GM18511 (cell line): ENCODE results near the gene PDE2A.

Experiments used
- ATAC-seq: cut with Tn5 transposase; IDR thresholded peaks from one replicate; pipeline ENCODE4 v1.9.1; 2021; ENCODE audit warnings: mild to moderate bottlenecking, moderate library complexity; ENCODE audit not compliant: unreplicated experiment

Gene PDE2A

GRCh38 chr11:72705442-72706365 is 31.5 kb upstream of the PDE2A start:
- ATAC-seq, result no peak

DNA sequence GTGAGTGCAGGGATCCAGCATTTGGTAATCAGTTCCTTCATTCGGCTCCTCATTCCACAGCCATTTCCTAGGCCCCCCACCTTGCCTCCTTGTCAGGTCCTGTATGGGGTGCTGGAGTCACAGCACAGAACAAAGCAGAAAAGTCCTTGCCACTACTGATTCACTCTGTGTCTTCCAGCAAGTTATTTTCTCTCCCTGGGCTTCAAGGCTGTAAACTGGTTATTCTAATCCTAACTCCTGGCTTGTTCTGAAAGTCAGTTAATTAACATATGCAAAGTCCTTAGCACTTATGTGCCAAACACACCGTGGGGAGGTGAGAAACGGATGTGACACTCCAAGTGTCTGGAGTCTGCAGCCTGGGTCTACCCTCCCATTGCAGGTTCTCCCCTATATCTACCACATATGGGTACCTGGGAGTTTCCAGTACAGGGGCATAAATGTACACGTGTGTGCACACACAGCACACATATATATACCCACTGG is 30.6 kb upstream of the PDE2A start:
- no peak for ATAC-seq

DNA sequence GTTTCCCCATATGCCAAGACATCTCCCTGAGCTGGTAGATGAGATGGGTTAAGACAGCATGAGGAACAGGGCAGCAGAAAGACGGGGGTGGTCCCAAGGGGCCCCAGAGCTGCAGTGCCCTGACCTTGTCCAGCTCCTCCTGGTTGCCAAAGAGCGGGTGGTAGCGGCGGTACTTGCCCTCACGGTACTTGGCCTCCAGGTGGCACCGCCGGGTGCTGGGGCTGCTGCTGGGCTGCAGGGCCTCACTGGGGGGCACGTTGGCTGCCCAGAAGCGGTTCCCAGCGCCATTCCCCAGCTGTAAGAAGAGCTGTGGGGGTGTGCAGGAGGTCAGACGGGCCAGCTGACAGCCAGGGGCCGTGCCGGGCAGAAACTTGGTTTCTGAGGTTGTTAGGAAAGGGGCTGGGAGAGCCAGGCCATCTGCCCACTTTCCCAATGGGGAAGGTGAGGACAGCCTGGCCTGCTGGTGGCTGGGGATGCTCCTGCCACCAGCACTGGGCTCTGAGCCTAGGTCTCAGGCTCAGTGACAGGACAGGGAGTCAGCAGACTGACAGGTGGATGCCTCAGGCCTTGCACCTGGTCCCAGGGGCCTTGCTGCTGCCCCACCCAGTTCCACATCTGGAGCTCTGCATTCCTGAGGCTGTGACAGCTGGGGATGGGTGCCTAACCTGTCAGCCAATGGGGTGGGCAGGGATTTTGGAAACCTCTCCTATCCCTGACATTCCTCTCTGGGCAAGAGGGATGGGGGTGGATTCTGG is 30.0 kb upstream of the PDE2A start:
- no peak for ATAC-seq

GRCh38 chr11:72703267-72704008 is 29.2 kb upstream of the PDE2A start:
- no peak for ATAC-seq

DNA sequence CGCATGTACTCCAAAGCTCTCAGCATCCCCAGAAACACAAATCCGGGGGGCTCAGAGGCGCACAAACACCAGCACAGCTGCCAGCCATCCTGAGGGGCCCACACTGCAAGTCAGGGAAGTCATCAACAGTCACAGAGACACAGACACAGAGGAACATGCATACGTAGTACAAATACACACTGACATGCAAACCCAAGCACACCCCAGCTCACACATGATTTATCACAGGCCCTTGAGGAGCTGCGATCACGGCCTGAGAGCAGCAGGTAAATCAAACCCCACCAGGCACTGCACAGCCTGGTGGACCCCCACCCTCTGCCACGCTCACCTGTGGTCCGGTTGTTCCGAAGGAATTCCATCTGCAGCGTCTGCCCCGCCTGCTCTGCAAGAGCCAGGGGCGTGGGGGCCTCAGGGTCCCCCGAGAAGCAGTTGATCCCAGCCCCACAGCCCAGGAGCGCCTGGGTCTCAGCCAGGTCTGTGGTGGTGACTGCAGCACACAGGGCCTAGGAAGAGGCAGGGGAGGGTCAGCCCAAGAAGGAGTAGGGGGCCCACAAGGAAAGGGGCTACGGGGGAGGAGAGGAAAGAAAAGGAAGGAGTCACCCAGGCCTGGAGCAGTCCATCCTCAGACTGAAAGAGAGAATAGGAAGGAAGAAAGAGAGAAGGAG is 28.5 kb upstream of the PDE2A start:
- no peak for ATAC-seq

- no peak for ATAC-seq
These were observed 27.9 kb upstream of the PDE2A start for GRCh38 chr11:72702096-72702495.

GRCh38 chr11:72701466-72701865 is 27.2 kb upstream of the PDE2A start:
- ATAC-seq, result no peak

- no peak for ATAC-seq
These were observed 25.9 kb upstream of the PDE2A start for GRCh38 chr11:72700146-72700545.

- no peak for ATAC-seq
These were observed 23.6 kb upstream of the PDE2A start for GRCh38 chr11:72697814-72698213.

DNA sequence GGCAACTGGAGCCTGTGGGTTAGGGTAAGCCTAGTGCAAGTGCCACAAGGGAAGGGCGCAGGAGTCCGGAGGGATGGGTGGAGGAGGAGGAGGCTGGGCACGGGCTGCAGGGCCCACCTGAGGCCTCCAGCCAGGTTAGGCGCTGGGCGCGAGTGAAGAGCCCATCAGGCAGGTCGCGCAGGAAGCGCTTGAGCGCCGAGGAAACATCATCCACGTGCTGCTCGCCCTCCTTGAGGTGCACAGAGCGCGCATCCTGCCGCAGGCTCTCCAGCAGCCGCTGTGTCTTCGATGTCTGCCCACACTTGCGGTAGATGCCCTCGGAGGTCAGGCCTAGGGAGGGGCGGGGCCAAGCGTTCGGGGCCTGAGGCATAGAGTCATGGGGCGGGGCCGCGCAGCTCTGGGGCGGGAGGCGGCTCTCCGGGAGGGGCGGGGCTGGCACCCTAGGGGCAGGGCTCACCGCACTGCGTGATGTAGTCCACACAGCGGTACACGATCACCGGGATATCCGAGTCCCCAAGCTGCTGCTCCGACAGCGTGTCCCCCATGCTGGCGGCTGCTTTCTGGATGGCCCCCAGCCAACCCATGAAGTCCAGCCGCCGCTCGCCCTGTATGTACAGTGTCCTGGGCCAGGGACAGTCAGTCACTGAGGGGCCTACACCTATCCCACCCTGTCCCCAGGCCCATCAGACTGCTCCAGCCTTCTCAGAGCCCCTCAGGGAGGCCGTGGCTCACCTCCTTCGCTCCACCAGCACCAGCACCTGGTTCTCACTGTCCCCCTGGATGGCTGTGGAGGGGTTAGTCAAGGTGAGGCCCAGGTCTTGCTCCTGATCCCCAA is 22.9 kb upstream of the PDE2A start:
- no peak for ATAC-seq

GRCh38 chr11:72695354-72695753 is 21.1 kb upstream of the PDE2A start:
- no peak for ATAC-seq

DNA sequence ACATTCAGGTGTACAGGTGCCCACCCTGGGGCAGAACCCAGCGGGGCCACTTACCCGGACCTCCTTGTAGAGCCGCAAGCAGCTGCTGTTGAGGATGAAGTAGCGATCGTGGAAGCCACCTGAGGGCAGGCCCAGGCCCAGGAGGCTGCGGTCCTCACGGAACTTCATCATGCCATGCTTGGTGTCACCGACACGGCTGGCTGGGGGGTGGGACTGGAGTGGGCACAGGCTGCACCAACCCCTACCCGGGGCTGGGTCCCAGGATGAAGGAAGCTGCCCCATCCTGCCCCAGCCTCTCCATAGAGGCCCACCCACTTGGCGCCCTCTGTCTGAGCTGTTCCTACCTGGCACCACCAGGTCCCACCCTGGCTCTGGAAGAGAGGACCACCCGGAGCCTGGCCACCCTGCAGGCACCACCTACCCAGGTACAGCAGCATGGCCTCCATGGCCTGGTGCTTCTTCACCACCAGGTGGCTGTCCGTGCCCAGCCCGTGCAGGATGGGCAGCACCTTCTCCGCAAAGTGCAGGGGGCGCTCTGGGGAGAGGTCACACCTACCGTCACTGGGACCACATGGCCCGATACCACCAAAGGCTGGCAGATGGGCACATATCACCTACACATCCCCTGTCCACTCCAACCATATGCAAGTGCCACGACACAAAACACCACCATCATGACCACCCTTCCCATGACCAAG is 19.2 kb upstream of the PDE2A start:
- ATAC-seq, result no peak

DNA sequence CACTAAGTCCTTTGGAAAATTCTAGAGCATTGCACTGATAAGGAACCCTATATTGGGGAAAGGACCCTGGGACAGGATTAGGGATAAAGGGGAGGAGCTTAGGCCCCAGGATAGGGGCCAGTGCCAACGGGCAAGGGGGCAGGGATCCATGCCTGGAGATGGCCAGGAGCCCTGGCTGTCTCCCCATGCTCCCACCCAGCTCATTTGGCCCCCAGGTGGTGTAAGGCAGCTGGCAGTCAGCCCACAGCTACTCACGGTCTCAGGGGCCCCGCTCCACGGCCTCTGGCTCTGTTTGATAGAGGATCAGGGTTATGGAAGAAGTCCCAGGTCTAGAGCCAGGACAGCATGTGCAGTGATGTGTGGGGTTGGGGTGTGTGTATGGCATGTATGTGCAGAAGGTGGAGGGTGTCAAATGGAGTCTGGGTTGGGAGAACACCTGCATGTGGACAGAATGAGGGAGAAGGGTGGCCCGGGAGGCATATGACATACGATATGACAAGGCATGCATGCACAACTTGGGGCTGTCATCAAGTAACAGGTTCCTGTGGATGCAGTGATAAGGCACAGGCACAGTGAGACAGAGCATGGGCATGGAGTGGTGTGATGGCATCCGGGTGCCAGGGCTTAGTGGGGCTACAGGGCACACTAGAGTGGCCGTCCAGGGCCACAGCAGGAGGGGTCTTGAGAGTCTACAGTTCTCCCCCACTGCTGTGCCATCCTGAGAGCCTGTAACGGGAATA is 18.4 kb upstream of the PDE2A start:
- no peak for ATAC-seq

- ATAC-seq, result no peak
These were observed 15.9 kb upstream of the PDE2A start for GRCh38 chr11:72690166-72690565.

- ATAC-seq, result no peak
These were observed 14.7 kb upstream of the PDE2A start for GRCh38 chr11:72688929-72689328.

DNA sequence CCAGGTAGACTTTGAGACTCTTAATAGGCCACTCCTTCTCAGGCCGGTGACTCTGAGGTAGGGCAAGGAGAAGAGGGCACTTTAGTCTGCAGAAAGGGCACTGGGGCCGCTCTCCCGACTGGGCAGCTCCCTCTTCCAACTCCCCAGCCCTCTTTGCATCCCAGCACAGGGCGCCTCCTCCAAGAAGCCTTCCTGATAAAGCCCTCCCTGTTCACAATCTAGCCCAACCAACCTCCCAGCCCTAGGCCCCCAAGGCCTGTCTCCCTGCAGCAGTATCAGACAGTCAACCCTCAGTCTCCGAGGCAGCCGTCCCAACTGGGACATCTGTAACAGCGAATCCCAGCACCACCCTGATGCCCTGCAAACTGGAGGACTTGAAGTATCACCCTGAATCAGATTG is 14.3 kb upstream of the PDE2A start:
- no peak for ATAC-seq

- no peak for ATAC-seq
These were observed 13.1 kb upstream of the PDE2A start for GRCh38 chr11:72687326-72687725.

DNA sequence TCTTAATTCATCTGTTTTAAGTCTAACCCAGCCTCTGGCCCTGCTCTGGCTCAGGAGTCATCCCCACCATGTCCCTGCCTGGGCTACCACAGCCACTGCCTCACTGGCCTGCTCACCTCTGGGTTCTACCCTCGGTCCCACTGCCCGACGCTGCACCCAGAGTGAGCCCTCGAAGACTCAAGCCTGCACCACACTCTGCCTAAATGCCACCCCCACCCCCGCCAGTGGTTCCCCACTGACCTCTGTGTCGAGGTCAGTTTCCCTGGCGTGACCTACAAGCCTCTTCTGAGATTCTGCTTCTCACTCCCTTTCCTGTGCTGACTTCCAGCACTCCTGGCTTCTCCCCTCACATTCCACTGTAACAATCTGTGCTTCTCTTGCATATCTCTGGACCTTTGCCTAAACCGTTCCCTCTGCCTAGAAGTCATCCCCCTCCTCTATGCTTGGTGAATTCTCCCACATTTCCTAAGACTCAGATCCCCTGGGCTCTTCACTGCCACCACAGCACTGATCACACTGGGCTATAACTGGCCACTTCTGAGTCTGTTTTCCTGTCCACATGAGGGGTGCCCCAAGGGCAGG is 12.5 kb upstream of the PDE2A start:
- ATAC-seq, result no peak
